IMR-90 (cell line): Measurements from ENCODE around the gene SGSH. TPM values are rescaled to one million over a fixed set of nuclear protein-coding genes. Genes with fewer than 3 reads are reported as not detected.

Experiments used
- ATAC-seq: fragments of 200-7000 bp; cut with Tn5 transposase; 2 replicates; pipeline ENCODE4 v1.9.1; 2020; ENCODE audit warnings: low read depth, mild to moderate bottlenecking, moderate library complexity
- BruUV-seq: library from RNA; stranded (reverse); fragments of 400-500 nt; replicated peaks from 2 replicates; lab custom pipeline; 2021; lab: Mats Ljungman, UMichigan
- CTCF ChIA-PET: fragments of 300-600 bp; formaldehyde crosslinking; extraction: SDS; loops from one replicate; lab custom pipeline; 2021; ENCODE audit warnings: antibody characterized with exemption; lab: Yijun Ruan, JAX
- POLR2A ChIA-PET: fragments of 300-600 bp; sonication (Branson Sonifier 250); formaldehyde crosslinking; loops from one replicate; lab custom pipeline; 2022; ENCODE audit warnings: antibody characterized with exemption; ENCODE audit not compliant: unreplicated experiment; lab: Charles Lee
- DNase-seq: peaks from one replicate; pipeline ENCODE4 v3.0.0; 2013
- H2AFZ ChIP-seq: replicated peaks from 2 replicates; pipeline ENCODE3; 2013; ENCODE audit warnings: low read length, mild to moderate bottlenecking; ENCODE audit not compliant: poor library complexity
- H2AK5ac ChIP-seq: 2 replicates; pipeline ENCODE4 v1.6.1; 2013; ENCODE audit warnings: low read depth, low read length, inconsistent platforms
- H2AK9ac ChIP-seq: replicated peaks from 2 replicates; pipeline ENCODE3; 2013; ENCODE audit warnings: mild to moderate bottlenecking, low read depth, low read length, moderate library complexity; ENCODE audit not compliant: poor library complexity
- H2BK120ac ChIP-seq: 2 replicates; pipeline ENCODE4 v1.6.1; 2013; ENCODE audit warnings: low read depth, low read length, inconsistent platforms
- H2BK15ac ChIP-seq: 3 replicates; pipeline ENCODE4 v1.6.1; 2013; ENCODE audit warnings: low read depth, low read length, inconsistent platforms
- H2BK20ac ChIP-seq: 2 replicates; pipeline ENCODE4 v1.6.1; 2013; ENCODE audit warnings: low read depth, mild to moderate bottlenecking, inconsistent platforms, low read length, moderate library complexity
- H2BK5ac ChIP-seq: 2 replicates; pipeline ENCODE4 v1.6.1; 2013; ENCODE audit warnings: mild to moderate bottlenecking, low read depth, low read length, inconsistent platforms; ENCODE audit not compliant: poor library complexity, severe bottlenecking
- H3K14ac ChIP-seq: replicated peaks from 2 replicates; pipeline ENCODE4 v1.6.1; 2013; ENCODE audit warnings: low read depth, low read length, inconsistent platforms
- H3K18ac ChIP-seq: 2 replicates; pipeline ENCODE4 v1.6.1; 2013; ENCODE audit warnings: low read depth, low read length, control low read depth
- H3K23ac ChIP-seq: 2 replicates; pipeline ENCODE4 v1.6.1; 2013; ENCODE audit warnings: low read depth, low read length, inconsistent platforms
- H3K27ac ChIP-seq: 2 replicates; pipeline ENCODE4 v1.5.1; 2013; ENCODE audit warnings: mild to moderate bottlenecking, control low read depth, low read length; ENCODE audit not compliant: insufficient read depth
- H3K27me3 ChIP-seq: 2 replicates; pipeline ENCODE4 v1.6.1; 2013; ENCODE audit warnings: low read length; ENCODE audit not compliant: control insufficient read depth, insufficient read depth
- H3K36me3 ChIP-seq: 2 replicates; pipeline ENCODE4 v1.6.1; 2013; ENCODE audit warnings: low read length, mixed read lengths; ENCODE audit not compliant: control insufficient read depth, insufficient read depth
- H3K4ac ChIP-seq: 2 replicates; pipeline ENCODE4 v1.6.1; 2013; ENCODE audit warnings: low read depth, low read length, inconsistent platforms
- H3K4me1 ChIP-seq: 2 replicates; pipeline ENCODE4 v1.6.1; 2013; ENCODE audit warnings: low read length, mixed read lengths; ENCODE audit not compliant: control insufficient read depth, insufficient read depth
- H3K4me2 ChIP-seq: 2 replicates; pipeline ENCODE4 v1.6.1; 2013; ENCODE audit warnings: low read depth, mild to moderate bottlenecking, control low read depth, low read length, moderate library complexity
- H3K4me3 ChIP-seq: 2 replicates; pipeline ENCODE4 v1.5.1; 2013; ENCODE audit warnings: low read depth, mild to moderate bottlenecking, control low read depth, low read length, moderate library complexity; ENCODE audit not compliant: insufficient read depth
- H3K56ac ChIP-seq: 2 replicates; pipeline ENCODE4 v1.6.1; 2013; ENCODE audit warnings: low read length, inconsistent platforms; ENCODE audit not compliant: insufficient read depth; ENCODE audit errors: extremely low read depth
- H3K79me1 ChIP-seq, 2 experiments: 2 replicates each; pipeline ENCODE4 v1.6.1; 2013; ENCODE audit warnings: low read length in 2 of 2, inconsistent platforms in 1 of 2, low read depth in 1 of 2
- H3K9ac ChIP-seq: 2 replicates; pipeline ENCODE4 v1.6.1; 2013; ENCODE audit warnings: low read depth, low read length, control low read depth
- H3K9me1 ChIP-seq: 2 replicates; pipeline ENCODE4 v1.6.1; 2013; ENCODE audit warnings: low read length, inconsistent platforms; ENCODE audit not compliant: insufficient read depth
- H3K9me3 ChIP-seq: 2 replicates; pipeline ENCODE4 v1.6.1; 2013; ENCODE audit warnings: low read length; ENCODE audit not compliant: control insufficient read depth, insufficient read depth
- H4K20me1 ChIP-seq: 2 replicates; pipeline ENCODE4 v1.6.1; 2013; ENCODE audit warnings: low read length, inconsistent platforms; ENCODE audit not compliant: insufficient read depth
- H4K5ac ChIP-seq: 2 replicates; pipeline ENCODE4 v1.6.1; 2013; ENCODE audit warnings: mild to moderate bottlenecking, low read depth, low read length, control low read depth
- H4K8ac ChIP-seq, 2 experiments: 2 replicates each; pipeline ENCODE4 v1.6.1; 2013; ENCODE audit warnings: low read depth in 2 of 2, low read length in 2 of 2, control low read depth in 1 of 2, inconsistent platforms in 1 of 2
- H4K91ac ChIP-seq: 2 replicates; pipeline ENCODE4 v1.6.1; 2013; ENCODE audit warnings: low read depth, low read length, inconsistent platforms; ENCODE audit not compliant: insufficient read depth
- BHLHE40 ChIP-seq: fragments of 150-350 bp; IDR thresholded peaks from 2 replicates; pipeline ENCODE4 v1.6.1; 2016; ENCODE audit warnings: mild to moderate bottlenecking, low read depth, low read length
- CEBPB ChIP-seq: IDR thresholded peaks from 2 replicates; pipeline ENCODE4 v1.6.1; 2012; ENCODE audit warnings: low read depth, low read length, improper control_type of control experiment
- CHD1 ChIP-seq: IDR thresholded peaks from 2 replicates; pipeline ENCODE4 v1.6.1; 2012; ENCODE audit warnings: low read depth, low read length, improper control_type of control experiment
- CTCF ChIP-seq: conservative IDR thresholded peaks from 2 replicates; pipeline ENCODE4 v1.5.1; 2012; ENCODE audit warnings: mild to moderate bottlenecking, low read depth, low read length, improper control_type of control experiment
- ELK1 ChIP-seq: fragments of 150-350 bp; IDR thresholded peaks from 2 replicates; pipeline ENCODE4 v1.6.1; 2016; ENCODE audit warnings: low read depth, mild to moderate bottlenecking, low read length, moderate library complexity, borderline replicate concordance
- FOS ChIP-seq: fragments of 150-350 bp; IDR thresholded peaks from 2 replicates; pipeline ENCODE4 v1.6.1; 2016; ENCODE audit warnings: low read depth, low read length
- MAFK ChIP-seq: IDR thresholded peaks from 2 replicates; pipeline ENCODE4 v1.6.1; 2012; ENCODE audit warnings: low read depth, low read length, improper control_type of control experiment
- MAZ ChIP-seq: IDR thresholded peaks from 2 replicates; pipeline ENCODE4 v1.6.1; 2012; ENCODE audit warnings: low read depth, mild to moderate bottlenecking, low read length, improper control_type of control experiment, moderate library complexity, borderline replicate concordance
- MXI1 ChIP-seq: IDR thresholded peaks from 2 replicates; pipeline ENCODE4 v1.6.1; 2012; ENCODE audit warnings: low read depth, mild to moderate bottlenecking, low read length, moderate library complexity, borderline replicate concordance
- NFE2L2 ChIP-seq: fragments of 150-350 bp; IDR thresholded peaks from 2 replicates; pipeline ENCODE4 v1.6.1; 2016; ENCODE audit warnings: low read depth, mild to moderate bottlenecking, low read length
- POLR2A ChIP-seq: IDR thresholded peaks from 2 replicates; pipeline ENCODE4 v1.6.1; 2012; ENCODE audit warnings: mild to moderate bottlenecking, low read depth, low read length
- RAD21 ChIP-seq: IDR thresholded peaks from 2 replicates; pipeline ENCODE4 v1.6.1; 2012; ENCODE audit warnings: low read length, improper control_type of control experiment
- RCOR1 ChIP-seq: IDR thresholded peaks from 2 replicates; pipeline ENCODE4 v1.6.1; 2012; ENCODE audit warnings: mild to moderate bottlenecking, low read length, improper control_type of control experiment; ENCODE audit not compliant: insufficient replicate concordance
- RFX5 ChIP-seq: IDR thresholded peaks from 2 replicates; pipeline ENCODE4 v1.8.0; 2012; ENCODE audit warnings: low read depth, mild to moderate bottlenecking, low read length, moderate library complexity
- SMC3 ChIP-seq: fragments of 150-350 bp; IDR thresholded peaks from 2 replicates; pipeline ENCODE4 v1.6.1; 2016; ENCODE audit warnings: low read depth, mild to moderate bottlenecking, antibody characterized with exemption, low read length, moderate library complexity
- USF2 ChIP-seq: fragments of 150-350 bp; IDR thresholded peaks from 2 replicates; pipeline ENCODE4 v1.6.1; 2017; ENCODE audit warnings: mild to moderate bottlenecking, antibody characterized with exemption, low read length, low read depth
- WGBS, 2 experiments: methylation state at CpG; one replicate each; pipeline versions ENCODE4 v1.1.5 to v1.1.7; 2013; ENCODE audit warnings: missing lambda C conversion rate in 2 of 2; ENCODE audit not compliant: insufficient read length in 1 of 2; ENCODE audit errors: extremely low coverage in 2 of 2; 5-methylcytosine and 5-hydroxymethylcytosine counted together
- dilution Hi-C: fragments of 300-500 bp; cut with HindIII; formaldehyde crosslinking; loops from one replicate; pipeline ENCODE4 v1.14.3; 2018; ENCODE audit warnings: low sequenced_read_pairs; ENCODE audit not compliant: unreplicated experiment
- in situ Hi-C: fragments of 300-500 bp; cut with MboI; formaldehyde crosslinking; loops from 3 replicates; pipeline ENCODE4 v1.14.3; 2019; ENCODE audit warnings: low sequenced_read_pairs, inconsistent platforms, mixed read lengths
- intact Hi-C: fragments of 100-400 bp; cut with micrococcal nuclease; formaldehyde crosslinking; loops from 2 replicates; pipeline ENCODE4 v1.10.0; 2022
- polyA plus RNA-seq, 3 experiments: library from polyadenylated mRNA; depleted of rRNA; stranded (reverse); fragments of >200 nt; gene quantifications; 2 replicates each; pipeline ENCODE4 v1.2.3, GENCODE V29; 2012; ENCODE audit warnings: low replicate concordance in 1 of 3
- total RNA-seq: library from RNA; depleted of rRNA; stranded (reverse); fragments of >200 nt; gene quantifications from 2 replicates; pipeline ENCODE4 v1.2.3, GENCODE V29; 2012

SGSH gene
- total and polyA plus RNA-seq, 2 of the 4 experiments (the other 2 are of a cell fraction), result 3.0 to 41.5 TPM

GRCh38 chr17:80212511-80212910 is 7.6 kb downstream of the SGSH start:
- Histone ChIP-seq H3K79me1 (peaks cover 11 to 12% of the 10 kb centered on the region in 2 experiments), H3K14ac (no peak overlapping the region), H2BK5ac (no peak overlapping the region), H3K18ac (no peak overlapping the region), H3K4me1 (no peaks in the 10 kb centered on the region), H2BK20ac (no peak overlapping the region), H3K4me2 (no peak overlapping the region), H4K5ac (no peak overlapping the region), H2AFZ (no peak overlapping the region), H3K9me1 (peaks cover 12% of the 10 kb centered on the region), H3K27ac (no peak overlapping the region), H2AK5ac (no peak overlapping the region), H3K27me3 (no peaks in the 10 kb centered on the region), H3K23ac (no peak overlapping the region), H2AK9ac (no peak overlapping the region), H3K4ac (no peak overlapping the region), H2BK120ac (no peak overlapping the region), H4K91ac (no peak overlapping the region), H2BK15ac (no peak overlapping the region), H3K36me3 (peaks cover 79% of the 10 kb centered on the region), H3K56ac (no peak overlapping the region), H3K9ac (no peak overlapping the region), H3K4me3 (no peak overlapping the region), H4K8ac (no peak overlapping the region), H4K20me1 (peaks cover 15% of the 10 kb centered on the region), H3K9me3 (no peaks in the 10 kb centered on the region)
- intact Hi-C loops (no loop called here), dilution Hi-C loops (no loop called here), in situ Hi-C loops (no loop called here)
- DNase-seq (no peak), ATAC-seq (no peak)
- 97% methylated on average over 5 of the region's 12 CpGs; no CpG with 5 or more reads in 1 of the 2 experiments for WGBS, 2 experiments
- no TSS peak for BruUV-seq
- POLR2A ChIA-PET, result no interaction called here
- CTCF ChIA-PET, result no interaction called here
- TF ChIP-seq SMC3 (no peak), RCOR1 (no peak), BHLHE40 (no peak), CHD1 (no peak), RFX5 (no peak), NFE2L2 (no peak), CEBPB (no peak), MAFK (no peak), MXI1 (no peak), USF2 (no peak), MAZ (no peak), ELK1 (no peak), RAD21 (no peak), CTCF (no peak), POLR2A (no peak), FOS (no peak)
